ENCODE results near the gene KSR2. TPM values are rescaled to one million over a fixed set of nuclear protein-coding genes. Genes with fewer than 3 reads are reported as not detected.
A peak's percentile ranks its signal among the peaks of the same experiment; 100 is the strongest.

The KSR2 gene
- total and polyA plus RNA-seq, 2 of the 13 experiments (the other 11 are each of a cell fraction or from before 2014, with no cell fraction given): 0.02 TPM; not detected in 1

- H3K9me3 ChIP-seq (ENCODE audit: low read length): no peaks in the 10 kb centered on the region
- DNase-seq (ENCODE audit: low spot score) (no peak), FAIRE-seq (no peak), ATAC-seq (no peak)
- H3K4me3 ChIP-seq (replicated peaks in 1 of 3; ENCODE audit: insufficient read depth in 1 of 3, low read depth in 2 of 3, low read length in 3 of 3): no peak overlapping the region
- no peaks in the 10 kb centered on the region for H3K79me2 ChIP-seq (ENCODE audit: insufficient read depth, low read length)
- no peaks in the 10 kb centered on the region for H3K4me1 ChIP-seq (ENCODE audit: insufficient read depth, low read length)
- no peak overlapping the region for H2AFZ ChIP-seq (ENCODE audit: low read length)
- H4K20me1 ChIP-seq (ENCODE audit: insufficient read depth, low read length): no peaks in the 10 kb centered on the region
- no peak overlapping the region for H3K27ac ChIP-seq (ENCODE audit: extremely low read length, insufficient read depth, low read length)
- BruUV-seq (replicated peaks): no TSS peak
- 0 out of 5 replicates have a peak, but pooled peaks cover 0 to 3% of the 10 kb centered on the region in 2 experiments for H3K27me3 ChIP-seq (ENCODE audit: control insufficient read depth in 1 of 2, insufficient read depth in 2 of 2, low read length in 2 of 2)
- POLR2A ChIA-PET: no interaction called here
- CTCF ChIA-PET (ENCODE audit: low intra/inter-chr PET ratio, low total read pairs): no interaction called here
- in situ Hi-C loops (cut with HindIII; ENCODE audit: extremely low pct_ligation_motif_present, low pct_unique_long_range_greater_than_20kb) (no loop called here), intact Hi-C loops (cut with micrococcal nuclease; ENCODE audit: unreplicated experiment) (no loop called here)
- H3K9ac ChIP-seq (ENCODE audit: insufficient read depth, low read depth, low read length): no peak overlapping the region
- no peak overlapping the region for H3K4me2 ChIP-seq (ENCODE audit: low read depth, low read length)
- TF ChIP-seq MAFK (conservative IDR thresholded peaks at IDR 0.05 in 1 of 2, IDR thresholded peaks at IDR 0.05 in 1 of 2; ENCODE audit: low read length in 2 of 2) (peak; percentile 48 to 68; a peak in 3 of 4 replicates), ZBTB10 (CRISPR knock-in tag; IDR thresholded peaks at IDR 0.05; ENCODE audit: borderline replicate concordance) (no peak), IRF2 (CRISPR knock-in tag; IDR thresholded peaks at IDR 0.05) (no peak), HNRNPK (IDR thresholded peaks at IDR 0.05; ENCODE audit: low read depth, low read length, poor library complexity, severe bottlenecking) (peak; percentile 26), ZNF605 (CRISPR knock-in tag; IDR thresholded peaks at IDR 0.05) (no peak), ATF4 (CRISPR knock-in tag; IDR thresholded peaks at IDR 0.05) (no peak), ZNF513 (CRISPR knock-in tag; conservative IDR thresholded peaks at IDR 0.05) (no peak), MAFF (IDR thresholded peaks at IDR 0.05; ENCODE audit: low read depth, low read length) (peak; percentile 59; the same call in 1 of the 2 replicates), MLX (CRISPR knock-in tag; IDR thresholded peaks at IDR 0.05) (no peak), TCF12 (IDR thresholded peaks at IDR 0.05) (no peak), TCF12 (CRISPR knock-in tag; IDR thresholded peaks at IDR 0.05) (no peak), ZNF232 (CRISPR knock-in tag; IDR thresholded peaks at IDR 0.05; ENCODE audit: borderline replicate concordance) (no peak), SNAPC4 (CRISPR knock-in tag; IDR thresholded peaks at IDR 0.05) (no peak), PCBP1 (IDR thresholded peaks at IDR 0.05; ENCODE audit: borderline replicate concordance, low read depth, low read length) (no peak), ELF3 (CRISPR knock-in tag; IDR thresholded peaks at IDR 0.05) (no peak)
- no peaks in the 10 kb centered on the region for H3K36me3 ChIP-seq (replicated peaks in 1 of 2; ENCODE audit: control insufficient read depth in 1 of 2, insufficient read depth in 2 of 2, low read length in 2 of 2)
Observed at GRCh38 chr12:117861691-117862090, 107.1 kb downstream of the KSR2 start.

Data from HepG2 (cell line).